Fibroblast of mammary gland (primary cell): ENCODE measurements around the gene KCNIP2.
A peak's percentile ranks its signal among the peaks of the same experiment; 100 is the strongest.

Experiments
- DNase-seq: peaks from one replicate; pipeline ENCODE4 v3.0.0-alpha.2; 2010; ENCODE audit warnings: low read depth
- H3K4me3 ChIP-seq: 2 replicates; pipeline ENCODE4 v1.5.1; 2011; ENCODE audit warnings: low read depth, mild to moderate bottlenecking, low read length, moderate library complexity; ENCODE audit not compliant: control insufficient read depth
- TF ChIP-seq, protein P1 (sequence below): conservative IDR thresholded peaks from 2 replicates; pipeline ENCODE4 v1.5.1; 2011; ENCODE audit warnings: low read depth, low read length, inconsistent platforms; ENCODE audit not compliant: control insufficient read depth, insufficient read depth

KCNIP2 gene

DNA sequence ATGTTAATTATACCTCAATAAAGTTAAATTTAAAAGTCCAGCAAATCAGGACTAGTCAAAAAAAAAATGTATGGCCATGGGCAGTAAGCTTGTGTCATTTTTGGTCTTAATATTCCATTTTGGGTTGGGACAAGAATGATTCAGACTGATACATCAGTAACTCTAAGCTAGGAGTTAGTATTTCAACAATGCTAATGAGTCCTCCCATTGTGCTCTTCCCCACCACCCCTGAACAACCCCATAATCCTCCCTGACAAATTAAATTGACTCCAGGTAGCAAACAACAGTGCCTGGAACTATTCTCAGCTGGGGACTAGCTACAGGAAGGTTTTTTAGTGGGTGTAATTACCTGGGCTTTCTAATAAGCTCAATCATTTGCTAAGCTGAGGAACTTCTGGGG is 30.7 kb upstream of the KCNIP2 start:
- H3K4me3 ChIP-seq = no peak overlapping the region
- TF ChIP-seq, protein P1, sequence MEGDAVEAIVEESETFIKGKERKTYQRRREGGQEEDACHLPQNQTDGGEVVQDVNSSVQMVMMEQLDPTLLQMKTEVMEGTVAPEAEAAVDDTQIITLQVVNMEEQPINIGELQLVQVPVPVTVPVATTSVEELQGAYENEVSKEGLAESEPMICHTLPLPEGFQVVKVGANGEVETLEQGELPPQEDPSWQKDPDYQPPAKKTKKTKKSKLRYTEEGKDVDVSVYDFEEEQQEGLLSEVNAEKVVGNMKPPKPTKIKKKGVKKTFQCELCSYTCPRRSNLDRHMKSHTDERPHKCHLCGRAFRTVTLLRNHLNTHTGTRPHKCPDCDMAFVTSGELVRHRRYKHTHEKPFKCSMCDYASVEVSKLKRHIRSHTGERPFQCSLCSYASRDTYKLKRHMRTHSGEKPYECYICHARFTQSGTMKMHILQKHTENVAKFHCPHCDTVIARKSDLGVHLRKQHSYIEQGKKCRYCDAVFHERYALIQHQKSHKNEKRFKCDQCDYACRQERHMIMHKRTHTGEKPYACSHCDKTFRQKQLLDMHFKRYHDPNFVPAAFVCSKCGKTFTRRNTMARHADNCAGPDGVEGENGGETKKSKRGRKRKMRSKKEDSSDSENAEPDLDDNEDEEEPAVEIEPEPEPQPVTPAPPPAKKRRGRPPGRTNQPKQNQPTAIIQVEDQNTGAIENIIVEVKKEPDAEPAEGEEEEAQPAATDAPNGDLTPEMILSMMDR = no peak
- no peak for DNase-seq

DNA sequence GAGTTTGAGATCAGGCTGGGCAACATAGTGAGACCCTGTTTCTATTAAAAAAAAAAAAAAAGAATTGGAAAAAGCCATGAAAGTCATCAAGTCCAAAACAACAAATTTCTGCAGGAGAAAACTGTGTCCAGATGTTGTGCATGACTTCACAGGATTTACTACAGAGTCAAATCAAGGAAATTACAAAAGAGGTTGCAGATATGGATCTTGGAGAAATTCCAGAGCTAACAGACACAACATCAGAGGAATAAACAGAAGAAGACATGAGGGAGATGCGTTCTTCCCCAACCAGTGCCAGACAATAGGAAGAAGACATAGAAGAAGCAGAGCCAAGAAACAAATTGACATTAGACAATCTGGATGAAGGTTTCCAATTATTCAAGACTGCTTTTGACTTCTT is 24.3 kb upstream of the KCNIP2 start:
- no peak overlapping the region for H3K4me3 ChIP-seq
- TF ChIP-seq, protein P1 = no peak
- DNase-seq = peak; percentile 58

DNA sequence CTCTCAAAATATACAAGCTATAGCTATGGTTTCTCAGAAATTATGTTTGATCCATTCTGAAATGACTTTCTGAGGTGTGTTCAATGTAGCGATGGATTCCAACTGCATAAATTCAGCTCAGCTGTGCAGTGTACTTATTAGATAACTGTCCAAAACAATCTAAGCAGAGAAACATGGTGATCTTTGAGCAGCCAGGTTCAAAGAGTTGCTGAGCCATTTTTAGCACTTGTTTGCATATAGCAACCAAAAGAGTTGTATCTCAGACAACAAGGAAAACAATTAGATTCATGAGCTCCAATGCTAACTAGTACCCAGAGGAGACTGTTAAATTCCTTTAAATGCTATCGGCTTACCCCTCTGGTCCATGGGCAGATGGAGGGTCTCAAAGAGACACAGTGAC is 15.9 kb upstream of the KCNIP2 start:
- TF ChIP-seq, protein P1 = no peak
- DNase-seq = no peak
- H3K4me3 ChIP-seq = no peak overlapping the region

DNA sequence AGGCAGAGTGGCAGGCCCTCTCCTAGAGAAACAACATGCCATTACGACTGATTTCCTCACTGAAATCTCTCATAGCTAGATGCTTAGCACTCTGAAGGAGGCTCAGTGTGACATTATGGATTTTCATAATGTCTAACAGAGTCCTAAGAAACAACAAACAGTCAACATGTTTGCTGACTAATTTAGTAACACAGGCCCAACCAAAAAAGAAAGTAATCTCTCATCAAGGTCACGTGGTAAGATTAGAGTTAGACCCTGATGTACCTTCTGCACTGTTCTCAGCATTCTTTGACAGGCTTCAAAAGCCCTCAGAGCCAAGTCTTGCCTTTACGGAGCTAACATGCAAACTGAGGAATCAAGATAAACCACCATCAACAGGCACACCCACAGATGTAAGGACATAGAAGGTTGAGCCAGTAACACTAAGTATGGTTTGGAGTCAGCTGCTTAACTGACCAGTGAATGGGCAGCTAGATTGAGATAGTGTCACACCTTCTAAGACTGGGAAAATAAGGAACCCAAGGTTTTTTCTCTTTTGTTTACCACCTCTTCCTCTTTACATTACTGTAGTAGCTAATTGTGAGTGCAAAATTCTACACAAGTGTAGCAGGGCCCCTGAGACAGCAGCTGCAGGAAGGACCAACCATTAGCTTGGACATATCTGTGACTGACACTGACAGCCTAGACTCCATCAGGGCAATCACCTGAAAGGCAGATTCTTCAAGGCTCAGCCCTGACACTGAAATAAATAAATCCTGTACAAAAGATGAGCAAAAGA is 15.3 kb upstream of the KCNIP2 start:
- TF ChIP-seq, protein P1 = no peak
- no peak for DNase-seq
- H3K4me3 ChIP-seq = no peak overlapping the region

DNA sequence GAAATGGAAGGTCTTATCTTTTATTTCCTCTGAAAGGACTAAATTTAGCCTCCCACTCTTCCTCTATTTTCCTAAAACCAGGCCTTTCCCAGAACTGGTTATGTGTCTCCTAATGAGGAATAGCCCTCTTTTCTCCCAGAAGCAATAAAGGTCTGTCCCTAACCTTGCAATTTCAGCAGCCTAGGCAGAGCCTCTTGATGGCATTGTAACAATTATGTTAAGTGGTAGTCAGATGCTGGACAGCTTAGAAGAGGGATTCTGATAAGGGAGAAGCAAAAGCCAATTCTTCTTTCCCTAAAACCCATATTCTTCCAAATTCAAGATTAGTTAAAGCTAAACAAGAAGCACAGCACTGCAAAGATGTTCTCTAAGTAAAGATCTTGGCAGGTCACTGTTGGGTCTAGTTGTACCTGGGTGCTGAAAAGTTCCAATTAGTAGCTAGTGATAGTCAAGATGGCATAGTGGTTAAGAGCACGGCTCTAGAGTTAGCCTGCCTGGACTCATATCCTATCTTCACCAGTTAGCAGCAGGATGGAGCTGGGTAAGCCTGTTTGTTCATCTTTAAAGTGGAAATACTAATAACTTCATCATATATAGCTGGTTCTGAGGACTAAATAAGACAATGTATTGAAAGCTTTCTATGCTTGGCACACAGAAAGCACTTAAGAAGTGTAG is 14.3 kb upstream of the KCNIP2 start:
- H3K4me3 ChIP-seq = no peak overlapping the region
- DNase-seq = no peak

DNA sequence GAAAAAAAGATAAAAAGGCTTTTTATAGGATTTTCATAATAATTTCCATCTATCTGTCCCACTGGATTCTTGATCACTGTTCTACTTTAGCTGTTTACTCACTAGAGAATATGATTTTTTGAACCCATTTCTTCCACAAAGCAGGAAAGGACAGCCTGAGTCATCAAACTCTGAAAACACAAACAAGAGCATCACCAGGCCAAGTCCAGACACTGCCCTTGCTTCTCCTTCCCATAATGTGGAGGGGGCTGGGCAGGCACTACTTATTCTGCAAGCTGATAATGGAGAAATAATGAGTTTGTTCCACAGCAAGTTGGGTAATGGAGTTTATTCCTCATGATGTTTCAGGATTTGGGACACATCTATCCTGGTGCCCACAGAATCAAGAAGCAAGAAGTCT is 13.0 kb upstream of the KCNIP2 start:
- peak; percentile 72 for DNase-seq
- no peak overlapping the region for H3K4me3 ChIP-seq
- TF ChIP-seq, protein P1 = no peak

More for the DNA sequence above, 14.3 kb upstream of the KCNIP2 start:
- TF ChIP-seq, protein P1 = no peak
